ENCODE measurements around the gene ZNF41.
A peak's percentile ranks its signal among the peaks of the same experiment; 100 is the strongest.
"Not testable (repeated sequence)": the region's sequence is repeated elsewhere in the genome, so short reads cannot be mapped to it uniquely, and the experiment has no call there.

ZNF41 gene

GRCh38 chrX:47482512-47483305, at the start of gene ZNF41:
ZNF41 (minus strand) TSS chrX:47483222; CDS start chrX:47467481, 15,741 bp downstream.
- peak; percentile 82 for DNase-seq (ENCODE audit: low spot score)

- no peak for DNase-seq (ENCODE audit: low spot score)
Observed at GRCh38 chrX:47530049-47530448, 47.0 kb upstream of the ZNF41 start.

- no peak for DNase-seq (ENCODE audit: low spot score)
Observed at GRCh38 chrX:47529548-47529947, 46.5 kb upstream of the ZNF41 start.

- DNase-seq (ENCODE audit: low spot score), result no peak
Observed at GRCh38 chrX:47523713-47524166, 40.7 kb upstream of the ZNF41 start.

GRCh38 chrX:47523297-47523696, 40.3 kb upstream of the ZNF41 start:
- DNase-seq (ENCODE audit: low spot score), result peak; percentile 83

GRCh38 chrX:47518144-47518543, 35.1 kb upstream of the ZNF41 start:
- DNase-seq (ENCODE audit: low spot score), result no peak

GRCh38 chrX:47515941-47516665, 33.1 kb upstream of the ZNF41 start:
- DNase-seq (ENCODE audit: low spot score), result no peak

- DNase-seq (ENCODE audit: low spot score), result no peak
Observed at GRCh38 chrX:47514533-47515235, 31.7 kb upstream of the ZNF41 start.

GRCh38 chrX:47513034-47513965, 30.3 kb upstream of the ZNF41 start:
- not testable (repeated sequence) for DNase-seq (ENCODE audit: low spot score)

GRCh38 chrX:47512383-47512782, 29.4 kb upstream of the ZNF41 start:
- not testable (repeated sequence) for DNase-seq (ENCODE audit: low spot score)

- DNase-seq (ENCODE audit: low spot score), result no peak
Observed at GRCh38 chrX:47507153-47507867, 24.3 kb upstream of the ZNF41 start.

- DNase-seq (ENCODE audit: low spot score), result no peak
Observed at GRCh38 chrX:47503151-47503550, 20.1 kb upstream of the ZNF41 start.

- DNase-seq (ENCODE audit: low spot score), result peak; percentile 33
Observed at GRCh38 chrX:47502316-47503125, 19.5 kb upstream of the ZNF41 start.

GRCh38 chrX:47501226-47502074, 18.4 kb upstream of the ZNF41 start:
- DNase-seq (ENCODE audit: low spot score), result no peak

- no peak for DNase-seq (ENCODE audit: low spot score)
Observed at GRCh38 chrX:47500554-47500953, 17.5 kb upstream of the ZNF41 start.

GRCh38 chrX:47499293-47499692, 16.3 kb upstream of the ZNF41 start:
- DNase-seq (ENCODE audit: low spot score), result no peak

- no peak for DNase-seq (ENCODE audit: low spot score)
Observed at GRCh38 chrX:47498411-47498810, 15.4 kb upstream of the ZNF41 start.

- no peak for DNase-seq (ENCODE audit: low spot score)
Observed at GRCh38 chrX:47497271-47497888, 14.4 kb upstream of the ZNF41 start.

GRCh38 chrX:47492133-47492532, 9.1 kb upstream of the ZNF41 start:
- DNase-seq (ENCODE audit: low spot score), result not testable (repeated sequence)

Data from Ammon's horn (tissue), 1 donor.